Lung (tissue), 12 donors: ENCODE data around the gene RFX1. TPM values are rescaled to one million over a fixed set of nuclear protein-coding genes. Genes with fewer than 3 reads are reported as not detected.

Experiments used
- ATAC-seq: fragments of 200-7000 bp; cut with Tn5 transposase; one replicate; pipeline ENCODE4 v1.9.1; 2020; ENCODE audit warnings: moderate number of reproducible peaks; ENCODE audit not compliant: insufficient read depth, low FRiP score
- DNase-seq, 3 donors: peaks; one replicate each; pipeline ENCODE4 v3.0.0-alpha.2; 2013 to 2017
- H3K27ac ChIP-seq, 2 donors: one replicate each; pipeline ENCODE4 v1.5.1; 2013; ENCODE audit warnings: mild to moderate bottlenecking in 2 of 2, moderate library complexity in 2 of 2, control low read depth in 1 of 2, inconsistent platforms in 1 of 2, low read depth in 1 of 2, low read length in 1 of 2
- H3K27me3 ChIP-seq, 3 donors: one replicate each; pipeline ENCODE4 v1.5.1; 2013; ENCODE audit warnings: low read length in 2 of 3; ENCODE audit not compliant: control insufficient read depth in 3 of 3, insufficient read depth in 3 of 3
- H3K36me3 ChIP-seq, 4 donors: one replicate each; pipeline ENCODE4 v1.5.1; 2013; ENCODE audit warnings: low read length in 4 of 4, mild to moderate bottlenecking in 1 of 4, moderate library complexity in 1 of 4; ENCODE audit not compliant: control insufficient read depth in 4 of 4, insufficient read depth in 4 of 4
- H3K4me1 ChIP-seq, 5 donors: one replicate each; pipeline ENCODE4 v1.5.1; 2013; ENCODE audit warnings: low read length in 5 of 5, mild to moderate bottlenecking in 2 of 5, moderate library complexity in 1 of 5; ENCODE audit not compliant: control insufficient read depth in 5 of 5, insufficient read depth in 5 of 5
- H3K4me3 ChIP-seq: one replicate; pipeline ENCODE4 v1.5.1; 2013; ENCODE audit warnings: mild to moderate bottlenecking, control low read depth, moderate library complexity
- H3K9ac ChIP-seq, 2 donors: one replicate each; pipeline ENCODE4 v1.5.1; 2013; ENCODE audit warnings: low read length in 2 of 2, control low read depth in 1 of 2; ENCODE audit not compliant: insufficient read depth in 1 of 2
- H3K9me3 ChIP-seq, 4 donors: one replicate each; pipeline ENCODE4 v1.5.1; 2013; ENCODE audit warnings: low read length in 3 of 4, mild to moderate bottlenecking in 1 of 4, moderate library complexity in 1 of 4; ENCODE audit not compliant: control insufficient read depth in 4 of 4, insufficient read depth in 3 of 4
- CTCF ChIP-seq: IDR thresholded peaks from 2 replicates; pipeline ENCODE4 v1.5.1; 2012; ENCODE audit warnings: mild to moderate bottlenecking; ENCODE audit errors: control extremely low read depth, extremely low read depth
- WGBS, 2 donors: extraction: QIAGEN DNeasy Blood & Tissue Kit; methylation state at CpG; one replicate each; pipeline ENCODE4 v1.1.7; 2013; 5-methylcytosine and 5-hydroxymethylcytosine counted together
- polyA plus RNA-seq, 2 donors: library from polyadenylated mRNA; stranded (reverse); fragments of 200-250 nt; gene quantifications; one replicate each; pipeline ENCODE4 v1.2.1, GENCODE V29; 2013
- total RNA-seq, 2 donors: library from RNA; depleted of rRNA in 1 of 2; stranded (reverse); fragments of >200 nt in 1 of 2; gene quantifications; one replicate each; pipeline ENCODE4 v1.2.1, GENCODE V29; 2014 to 2021
- donor health status: control.
- donor health status: control.
- donor health status: Bipolar disorder and iron deficiency.
- donor health status: healthy.
- donor health status: DM: yes; HTN: yes; CAD: no.

Gene RFX1
- total and polyA plus RNA-seq, 4 donors = 5.7 to 18.6 (median 8.0) TPM

GRCh38 chr19:14006766-14007562, 844 bp upstream of the RFX1 start:
- Histone ChIP-seq H3K27ac (peak overlapping the region; percentile 96 to 100), H3K9me3 (no peaks in the 10 kb centered on the region), H3K9ac (peak overlapping the region; percentile 84 to 95), H3K4me3 (peak overlapping the region; percentile 78), H3K36me3 (no peaks in the 10 kb centered on the region), H3K4me1 (peaks cover 0 to 4% (median 3%) of the 10 kb centered on the region in 5 donors), H3K27me3 (no peaks in the 10 kb centered on the region)
- peak; percentile 7 for ATAC-seq
- no peak for TF ChIP-seq CTCF
- WGBS, 2 donors = 5% methylated on average over 56 of the region's 56 CpGs
- DNase-seq = no peak

GRCh38 chr19:14005349-14006084, 603 bp downstream of the RFX1 start:
- ATAC-seq (peak; percentile 66), DNase-seq (peak; percentile 91 to 95 (median 92))
- Histone ChIP-seq H3K4me1 (peaks cover 0 to 5% (median 3%) of the 10 kb centered on the region in 5 donors), H3K27ac (peak overlapping the region; percentile 94 to 97), H3K27me3 (no peaks in the 10 kb centered on the region), H3K9ac (peak overlapping the region; percentile 15 to 49), H3K36me3 (no peaks in the 10 kb centered on the region), H3K9me3 (no peaks in the 10 kb centered on the region), H3K4me3 (peak overlapping the region; percentile 31)
- TF ChIP-seq CTCF = no peak
- 3 to 4% methylated on average over 34 to 50 of the region's 50 CpGs for WGBS, 2 donors

GRCh38 chr19:14004619-14005348, 1.3 kb downstream of the RFX1 start:
- Histone ChIP-seq H3K9ac (peak overlapping the region in 1 of 2 donors; percentile 15), H3K27me3 (no peaks in the 10 kb centered on the region), H3K4me1 (peaks cover 0 to 5% (median 3%) of the 10 kb centered on the region in 5 donors), H3K36me3 (no peaks in the 10 kb centered on the region), H3K27ac (peak overlapping the region; percentile 94 to 97), H3K9me3 (no peaks in the 10 kb centered on the region), H3K4me3 (no peak overlapping the region)
- ATAC-seq (no peak), DNase-seq (peak in 2 of 3 donors; percentile 37 to 49)
- 17% methylated on average over 14 of the region's 14 CpGs for WGBS, 2 donors
- no peak for TF ChIP-seq CTCF
